Measurements from ENCODE around the gene C1orf116. TPM values are rescaled to one million over a fixed set of nuclear protein-coding genes. Genes with fewer than 3 reads are reported as not detected.

C1orf116 gene
- polyA plus RNA-seq, 1 donor from 2014 or later: not detected

DNA sequence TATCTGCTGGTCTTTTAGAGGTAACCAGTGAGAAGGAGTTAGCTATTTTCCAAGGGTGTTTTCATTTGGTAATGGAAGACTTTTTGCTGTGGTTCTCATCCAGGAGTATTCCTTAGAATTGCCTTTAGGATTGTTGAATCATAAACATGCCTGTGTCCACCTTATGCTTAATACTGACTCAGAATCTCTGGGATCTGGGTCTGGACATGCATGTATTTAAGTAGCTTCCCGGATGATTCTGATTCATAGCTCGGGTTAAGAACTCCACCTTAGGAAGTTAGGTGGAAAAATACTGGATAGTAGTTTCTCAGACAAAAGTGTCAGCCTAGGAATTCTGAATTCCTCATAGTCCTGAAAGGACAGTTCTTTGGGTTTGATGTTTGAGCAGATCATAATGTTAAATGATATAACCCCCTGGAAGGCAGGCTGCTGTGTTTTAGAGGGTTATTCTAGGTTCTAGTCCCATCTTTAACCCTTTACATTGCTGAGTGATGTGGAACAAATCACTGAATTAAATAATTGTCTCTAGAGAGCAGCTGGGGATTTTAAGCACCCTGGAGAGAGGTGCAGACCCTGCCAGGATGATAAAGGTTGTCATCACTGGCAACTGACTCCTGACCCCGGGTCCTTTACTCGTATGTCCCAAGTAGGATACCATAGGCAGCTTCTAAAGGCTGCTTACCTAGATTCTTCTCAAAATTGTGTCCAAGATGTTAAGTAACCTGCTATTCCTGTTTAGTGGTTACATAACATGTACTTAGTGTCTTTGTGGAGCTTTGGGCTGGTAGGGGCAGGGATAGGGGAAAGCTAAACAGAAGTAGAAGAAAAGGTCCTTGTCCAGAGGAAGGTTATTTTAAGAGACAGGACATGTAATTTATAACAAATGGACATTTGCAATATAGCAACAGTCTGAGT, 41.6 kb upstream of the C1orf116 start:
- H3K36me3 ChIP-seq (ENCODE audit: insufficient read depth, low read length): no peaks in the 10 kb centered on the region
- no peak overlapping the region for H3K4me2 ChIP-seq (ENCODE audit: low read length)
- H4K20me1 ChIP-seq (ENCODE audit: insufficient read depth): no peaks in the 10 kb centered on the region
- no peaks in the 10 kb centered on the region for H3K9me3 ChIP-seq (ENCODE audit: low read length)
- no peak overlapping the region for H3K9ac ChIP-seq (ENCODE audit: low read length)
- H3K4me3 ChIP-seq (ENCODE audit: low read length): no peak overlapping the region
- no peak overlapping the region for H3K27ac ChIP-seq (ENCODE audit: low read length)
- H3K9me2 ChIP-seq (ENCODE audit: insufficient read depth, low read length): no peaks in the 10 kb centered on the region
- H3F3A ChIP-seq (ENCODE audit: insufficient read depth, low read length, poor library complexity, severe bottlenecking): no peaks in the 10 kb centered on the region
- H3K79me2 ChIP-seq (replicated peaks; ENCODE audit: insufficient read depth, low read length): no peaks in the 10 kb centered on the region
- H3K27me3 ChIP-seq (ENCODE audit: insufficient read depth, low read depth, low read length): no peaks in the 10 kb centered on the region
- no peak overlapping the region for H2AFZ ChIP-seq (ENCODE audit: low read depth, low read length)
- TF ChIP-seq SMC3 (conservative IDR thresholded peaks at IDR 0.05; ENCODE audit: poor library complexity) (no peak), EP300 (conservative IDR thresholded peaks at IDR 0.05; ENCODE audit: poor library complexity, severe bottlenecking) (no peak), MXI1 (conservative IDR thresholded peaks at IDR 0.05; ENCODE audit: poor library complexity, severe bottlenecking) (no peak), TAF1 (IDR thresholded peaks at IDR 0.05; ENCODE audit: low read depth) (no peak), EZH2 (IDR thresholded peaks at IDR 0.05; ENCODE audit: borderline replicate concordance, insufficient read depth, low read length, poor library complexity, severe bottlenecking) (no peak), RAD21 (conservative IDR thresholded peaks at IDR 0.05) (no peak), REST (IDR thresholded peaks at IDR 0.05; ENCODE audit: borderline replicate concordance) (no peak), POLR2AphosphoS5 (IDR thresholded peaks at IDR 0.05) (no peak)
- TF ChIP-seq, protein P1, sequence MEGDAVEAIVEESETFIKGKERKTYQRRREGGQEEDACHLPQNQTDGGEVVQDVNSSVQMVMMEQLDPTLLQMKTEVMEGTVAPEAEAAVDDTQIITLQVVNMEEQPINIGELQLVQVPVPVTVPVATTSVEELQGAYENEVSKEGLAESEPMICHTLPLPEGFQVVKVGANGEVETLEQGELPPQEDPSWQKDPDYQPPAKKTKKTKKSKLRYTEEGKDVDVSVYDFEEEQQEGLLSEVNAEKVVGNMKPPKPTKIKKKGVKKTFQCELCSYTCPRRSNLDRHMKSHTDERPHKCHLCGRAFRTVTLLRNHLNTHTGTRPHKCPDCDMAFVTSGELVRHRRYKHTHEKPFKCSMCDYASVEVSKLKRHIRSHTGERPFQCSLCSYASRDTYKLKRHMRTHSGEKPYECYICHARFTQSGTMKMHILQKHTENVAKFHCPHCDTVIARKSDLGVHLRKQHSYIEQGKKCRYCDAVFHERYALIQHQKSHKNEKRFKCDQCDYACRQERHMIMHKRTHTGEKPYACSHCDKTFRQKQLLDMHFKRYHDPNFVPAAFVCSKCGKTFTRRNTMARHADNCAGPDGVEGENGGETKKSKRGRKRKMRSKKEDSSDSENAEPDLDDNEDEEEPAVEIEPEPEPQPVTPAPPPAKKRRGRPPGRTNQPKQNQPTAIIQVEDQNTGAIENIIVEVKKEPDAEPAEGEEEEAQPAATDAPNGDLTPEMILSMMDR (IDR thresholded peaks at IDR 0.05; ENCODE audit: poor library complexity, severe bottlenecking): no peak

- H3K4me2 ChIP-seq (ENCODE audit: low read length): no peak overlapping the region
- TF ChIP-seq EZH2 (IDR thresholded peaks at IDR 0.05; ENCODE audit: borderline replicate concordance, insufficient read depth, low read length, poor library complexity, severe bottlenecking) (no peak), TAF1 (IDR thresholded peaks at IDR 0.05; ENCODE audit: low read depth) (no peak)
- no peaks in the 10 kb centered on the region for H3K27me3 ChIP-seq (ENCODE audit: insufficient read depth, low read depth, low read length)
- no peak overlapping the region for H3K27ac ChIP-seq (ENCODE audit: low read length)
- H3K4me3 ChIP-seq (ENCODE audit: low read length): no peak overlapping the region
- no peaks in the 10 kb centered on the region for H3K9me2 ChIP-seq (ENCODE audit: insufficient read depth, low read length)
- H3K9me3 ChIP-seq (ENCODE audit: low read length): no peaks in the 10 kb centered on the region
- H3K79me2 ChIP-seq (replicated peaks; ENCODE audit: insufficient read depth, low read length): no peaks in the 10 kb centered on the region
- no peaks in the 10 kb centered on the region for H3F3A ChIP-seq (ENCODE audit: insufficient read depth, low read length, poor library complexity, severe bottlenecking)
- H3K36me3 ChIP-seq (ENCODE audit: insufficient read depth, low read length): no peaks in the 10 kb centered on the region
- H4K20me1 ChIP-seq (ENCODE audit: insufficient read depth): no peaks in the 10 kb centered on the region
- H3K9ac ChIP-seq (ENCODE audit: low read length): no peak overlapping the region
- H2AFZ ChIP-seq (ENCODE audit: low read depth, low read length): no peak overlapping the region
Measured at GRCh38 chr1:207072233-207072632, 39.7 kb upstream of the C1orf116 start.

All from neural cell (in vitro differentiated cells).